ENCODE measurements around the gene SARS1.
A peak's percentile ranks its signal among the peaks of the same experiment; 100 is the strongest.
"Not testable (repeated sequence)": the region's sequence is repeated elsewhere in the genome, so short reads cannot be mapped to it uniquely, and the experiment has no call there.

Gene SARS1

GRCh38 chr1:109213824-109214693, at the start of gene SARS1:
SARS1 (plus strand) TSS chr1:109213918; CDS start chr1:109213993, 75 bp downstream.
- DNase-seq: peak; percentile 91

- DNase-seq: no peak
These were observed 49.2 kb upstream of the SARS1 start for GRCh38 chr1:109164538-109164937.

GRCh38 chr1:109167001-109167506, 46.7 kb upstream of the SARS1 start:
- DNase-seq: no peak

GRCh38 chr1:109170035-109170764, 43.5 kb upstream of the SARS1 start:
- DNase-seq: no peak

- DNase-seq: no peak
These were observed 42.1 kb upstream of the SARS1 start for GRCh38 chr1:109171646-109172045.

- DNase-seq: not testable (repeated sequence)
These were observed 37.4 kb upstream of the SARS1 start for GRCh38 chr1:109176349-109176748.

- DNase-seq: not testable (repeated sequence)
These were observed 33.0 kb upstream of the SARS1 start for GRCh38 chr1:109180715-109181084.

- no peak for DNase-seq
These were observed 32.5 kb upstream of the SARS1 start for GRCh38 chr1:109181085-109181806.

- no peak for DNase-seq
These were observed 31.9 kb upstream of the SARS1 start for GRCh38 chr1:109181807-109182163.

GRCh38 chr1:109183058-109183738, 30.5 kb upstream of the SARS1 start:
- DNase-seq: no peak

GRCh38 chr1:109184687-109185086, 29.0 kb upstream of the SARS1 start:
- DNase-seq: no peak

- DNase-seq: no peak
These were observed 28.4 kb upstream of the SARS1 start for GRCh38 chr1:109185357-109185756.

- DNase-seq: no peak
These were observed 27.6 kb upstream of the SARS1 start for GRCh38 chr1:109185990-109186732.

GRCh38 chr1:109186733-109187086, 27.0 kb upstream of the SARS1 start:
- DNase-seq: no peak

- DNase-seq: no peak
These were observed 26.6 kb upstream of the SARS1 start for GRCh38 chr1:109187127-109187526.

GRCh38 chr1:109188200-109188599, 25.5 kb upstream of the SARS1 start:
- no peak for DNase-seq

GRCh38 chr1:109188781-109189180, 24.9 kb upstream of the SARS1 start:
- DNase-seq: no peak

GRCh38 chr1:109190189-109190588, 23.5 kb upstream of the SARS1 start:
- DNase-seq: no peak

- DNase-seq: no peak
These were observed 22.3 kb upstream of the SARS1 start for GRCh38 chr1:109191377-109191776.

- DNase-seq: no peak
These were observed 21.8 kb upstream of the SARS1 start for GRCh38 chr1:109191891-109192290.

- DNase-seq: no peak
These were observed 21.3 kb upstream of the SARS1 start for GRCh38 chr1:109192433-109192832.

Measured in stimulated activated CD8-positive, alpha-beta memory T cell treated with anti-CD3 and anti-CD28 coated beads, Interleukin-4, amount 100 ng/mL, for 48 hours (primary cell).